Measurements from ENCODE around the gene GNPTG. TPM values are rescaled to one million over a fixed set of nuclear protein-coding genes. Genes with fewer than 3 reads are reported as not detected.

GNPTG gene
- total and polyA plus RNA-seq, 2 donors (not counting 3 experiments of a cell fraction or from before 2014, with no cell fraction given) = 51.6 to 109 TPM

DNA sequence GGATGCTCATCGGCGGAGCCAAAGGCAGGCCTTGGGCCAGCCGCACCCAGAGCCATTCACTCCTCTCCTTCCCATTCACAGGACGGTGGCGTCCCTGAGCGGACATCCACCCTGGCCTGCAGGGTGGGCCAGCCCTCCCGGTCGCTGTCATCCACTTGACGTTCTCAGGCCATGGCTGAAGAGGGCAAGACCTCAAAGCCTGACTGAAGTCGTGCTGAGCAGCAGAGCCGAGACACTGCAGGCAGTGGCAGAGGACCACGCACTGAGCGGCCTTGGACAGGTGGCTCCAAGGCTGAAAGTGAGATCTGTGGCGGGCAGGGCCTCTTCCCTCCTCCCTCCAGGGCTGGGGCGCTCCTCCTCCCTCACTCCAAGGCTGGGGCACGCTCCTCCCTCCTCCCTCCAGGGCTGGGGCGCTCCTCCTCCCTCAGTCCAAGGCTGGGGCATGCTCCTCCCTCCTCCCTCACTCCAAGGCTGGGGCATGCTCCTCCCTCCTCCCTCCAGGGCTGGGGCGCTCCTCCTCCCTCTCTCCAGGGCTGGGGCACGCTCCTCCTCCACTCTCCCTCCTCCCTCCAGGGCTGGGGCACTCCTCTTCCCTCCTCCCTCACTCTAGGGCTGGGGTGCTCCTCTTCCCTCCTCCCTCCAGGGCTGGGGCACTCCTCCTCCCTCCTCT is 24.1 kb downstream of the GNPTG start:
- no peak overlapping the region for H3K4me3 ChIP-seq (replicated peaks in 1 of 3; ENCODE audit: insufficient read depth in 1 of 3, low read depth in 1 of 3, low read length in 3 of 3)

More for the DNA sequence above, 24.1 kb downstream of the GNPTG start:
- peaks cover 0 to 3% of the 10 kb centered on the region in 2 experiments for H3K36me3 ChIP-seq (ENCODE audit: control insufficient read depth in 2 of 2, extremely low read depth in 1 of 2, insufficient read depth in 2 of 2, low read length in 2 of 2)
- no peaks in the 10 kb centered on the region for H3K27me3 ChIP-seq (ENCODE audit: control insufficient read depth in 2 of 2, insufficient read depth in 2 of 2, low read length in 2 of 2)
- no peak overlapping the region for H3K9ac ChIP-seq (replicated peaks; ENCODE audit: extremely low read depth, insufficient read depth, low read length)
- TF ChIP-seq GATA2 (IDR thresholded peaks at IDR 0.05; ENCODE audit: insufficient read depth, insufficient read length, low read depth, low read length) (no peak), POLR2AphosphoS5 (IDR thresholded peaks at IDR 0.05; ENCODE audit: insufficient read depth, low read depth, low read length) (no peak), POLR2A (IDR thresholded peaks at IDR 0.05; ENCODE audit: low read depth, low read length) (no peak), FOS (IDR thresholded peaks at IDR 0.05; ENCODE audit: borderline replicate concordance, insufficient read depth, low read length) (no peak), CTCF (IDR thresholded peaks at IDR 0.05; ENCODE audit: extremely low read depth in 1 of 2, insufficient read depth in 1 of 2, low read depth in 1 of 2, low read length in 2 of 2) (no peak), MYC (IDR thresholded peaks at IDR 0.05; ENCODE audit: low read depth, low read length) (no peak), MAX (IDR thresholded peaks at IDR 0.05; ENCODE audit: insufficient read depth, insufficient read length) (no peak)
- no peak overlapping the region for H2AFZ ChIP-seq (ENCODE audit: low read depth, low read length)
- H3K9me3 ChIP-seq (replicated peaks; ENCODE audit: control insufficient read depth, insufficient read depth, low read length) = no peaks in the 10 kb centered on the region
- H3K4me2 ChIP-seq (ENCODE audit: insufficient read depth, low read length) = no peak overlapping the region
- CTCF ChIA-PET = interaction anchor here (1.0 to 1.9 kb wide), 2 partner anchors 12 kb away, joined by 3 to 13 read pairs; no protein-coding TSS in a partner anchor
- H3K79me2 ChIP-seq (ENCODE audit: control insufficient read depth, insufficient read depth, low read length) = peaks cover 24% of the 10 kb centered on the region
- peaks cover 12% of the 10 kb centered on the region for H3K4me1 ChIP-seq (ENCODE audit: control insufficient read depth, extremely low read depth, insufficient read depth, low read length)
- no peaks in the 10 kb centered on the region for H3K9me1 ChIP-seq (replicated peaks; ENCODE audit: control insufficient read depth, extremely low read depth, insufficient read depth, low read length)
- dilution Hi-C loops (cut with MboI; ENCODE audit: extremely low pct_ligation_motif_present, low sequenced_read_pairs) (no loop called here), intact Hi-C loops (cut with micrococcal nuclease) (loop anchor here (5.0 kb wide), 1 partner anchor 331 kb away; the partner anchor contains the start of gene MAPK8IP3)
- H4K20me1 ChIP-seq (replicated peaks; ENCODE audit: control insufficient read depth, extremely low read depth, insufficient read depth, low read length) = no peaks in the 10 kb centered on the region
- H3K27ac ChIP-seq (ENCODE audit: insufficient read depth, low read depth, low read length) = no peak overlapping the region
- no peak for DNase-seq (ENCODE audit: low read depth, low spot score)
- FAIRE-seq = no peak
- POLR2A ChIA-PET = no interaction called here
- no TSS peak for BruUV-seq (replicated peaks)
